Caco-2 (cell line): Measurements from ENCODE around the gene TTC31. TPM values are rescaled to one million over a fixed set of nuclear protein-coding genes. Genes with fewer than 3 reads are reported as not detected.

ENCODE experiments used
- BruUV-seq: library from RNA; stranded (reverse); fragments of 400-500 nt; replicated peaks from 2 replicates; lab custom pipeline; 2021; lab: Mats Ljungman, UMichigan
- CTCF ChIA-PET: fragments of 300-600 bp; sonication (Branson Sonifier 250); formaldehyde crosslinking; loops from one replicate; lab custom pipeline; 2022; ENCODE audit warnings: antibody characterized with exemption; lab: Charles Lee
- POLR2A ChIA-PET: fragments of 300-600 bp; sonication (Branson Sonifier 250); formaldehyde crosslinking; loops from one replicate; lab custom pipeline; 2022; ENCODE audit warnings: antibody characterized with exemption; lab: Charles Lee
- DNase-seq, 2 experiments: peaks; one replicate each; pipeline versions ENCODE4 v3.0.0 to v3.0.0-alpha.2; 2020 to 2022
- H3K27me3 ChIP-seq: replicated peaks from 2 replicates; pipeline ENCODE4 v1.6.0; 2011; ENCODE audit warnings: low read length; ENCODE audit not compliant: control insufficient read depth, insufficient read depth
- H3K36me3 ChIP-seq: 2 replicates; pipeline ENCODE4 v1.5.1; 2011; ENCODE audit warnings: low read length; ENCODE audit not compliant: control insufficient read depth, insufficient read depth
- H3K4me1 ChIP-seq: fragments of 250-450 bp; sonication (Bioruptor Pico); 2 replicates; pipeline ENCODE4 v1.5.1; 2020; ENCODE audit warnings: mild to moderate bottlenecking
- H3K4me3 ChIP-seq: 2 replicates; pipeline ENCODE4 v1.5.1; 2011; ENCODE audit warnings: low read depth, mild to moderate bottlenecking, control low read depth, low read length
- H3K9me3 ChIP-seq: fragments of 250-450 bp; sonication (Bioruptor Pico); 2 replicates; pipeline ENCODE4 v1.5.1; 2020; ENCODE audit warnings: mild to moderate bottlenecking, moderate library complexity
- H3K27ac Mint-ChIP-seq: one replicate; pipeline ENCODE4 v1.8.0; 2022; ENCODE audit warnings: mixed read lengths; ENCODE audit not compliant: unreplicated experiment
- H3K27me3 Mint-ChIP-seq: one replicate; pipeline ENCODE4 v1.8.0; 2022; ENCODE audit warnings: mixed read lengths; ENCODE audit not compliant: insufficient read depth, unreplicated experiment
- H3K36me3 Mint-ChIP-seq: one replicate; pipeline ENCODE4 v1.8.0; 2022; ENCODE audit warnings: mild to moderate bottlenecking, mixed read lengths; ENCODE audit not compliant: insufficient read depth, unreplicated experiment
- H3K4me1 Mint-ChIP-seq: one replicate; pipeline ENCODE4 v1.8.0; 2022; ENCODE audit warnings: low read depth, mixed read lengths; ENCODE audit not compliant: unreplicated experiment
- H3K4me3 Mint-ChIP-seq: one replicate; pipeline ENCODE4 v1.8.0; 2022; ENCODE audit warnings: mild to moderate bottlenecking, moderate library complexity, mixed read lengths; ENCODE audit not compliant: unreplicated experiment
- H3K9me3 Mint-ChIP-seq: one replicate; pipeline ENCODE4 v1.8.0; 2022; ENCODE audit warnings: mixed read lengths; ENCODE audit not compliant: unreplicated experiment
- intact Hi-C: fragments of 100-400 bp; cut with micrococcal nuclease; formaldehyde crosslinking; loops from one replicate; pipeline ENCODE4 v1.10.0; 2022; ENCODE audit not compliant: unreplicated experiment
- total RNA-seq: library from RNA; stranded (reverse); gene quantifications from 2 replicates; pipeline ENCODE4 v1.2.3, GENCODE V29; 2022
- TF ChIP-seq, protein P1 (sequence below), 2 experiments: fragments of 200-600 bp in 1 of 2; IDR thresholded peaks; 1 replicate in 1 of 2; 2 replicates in 1 of 2; pipeline versions ENCODE4 v1.5.1 to v1.8.0; 2011 to 2022; ENCODE audit warnings: antibody characterized with exemption in 1 of 2, control low read depth in 1 of 2, inconsistent platforms in 1 of 2, low read depth in 1 of 2, low read length in 1 of 2, mild to moderate bottlenecking in 1 of 2, moderate library complexity in 1 of 2; ENCODE audit not compliant: insufficient read depth in 1 of 2, severe bottlenecking in 1 of 2, unreplicated experiment in 1 of 2

The TTC31 gene
- total RNA-seq, 1 experiment from 2014 or later = 32.4 TPM

DNA sequence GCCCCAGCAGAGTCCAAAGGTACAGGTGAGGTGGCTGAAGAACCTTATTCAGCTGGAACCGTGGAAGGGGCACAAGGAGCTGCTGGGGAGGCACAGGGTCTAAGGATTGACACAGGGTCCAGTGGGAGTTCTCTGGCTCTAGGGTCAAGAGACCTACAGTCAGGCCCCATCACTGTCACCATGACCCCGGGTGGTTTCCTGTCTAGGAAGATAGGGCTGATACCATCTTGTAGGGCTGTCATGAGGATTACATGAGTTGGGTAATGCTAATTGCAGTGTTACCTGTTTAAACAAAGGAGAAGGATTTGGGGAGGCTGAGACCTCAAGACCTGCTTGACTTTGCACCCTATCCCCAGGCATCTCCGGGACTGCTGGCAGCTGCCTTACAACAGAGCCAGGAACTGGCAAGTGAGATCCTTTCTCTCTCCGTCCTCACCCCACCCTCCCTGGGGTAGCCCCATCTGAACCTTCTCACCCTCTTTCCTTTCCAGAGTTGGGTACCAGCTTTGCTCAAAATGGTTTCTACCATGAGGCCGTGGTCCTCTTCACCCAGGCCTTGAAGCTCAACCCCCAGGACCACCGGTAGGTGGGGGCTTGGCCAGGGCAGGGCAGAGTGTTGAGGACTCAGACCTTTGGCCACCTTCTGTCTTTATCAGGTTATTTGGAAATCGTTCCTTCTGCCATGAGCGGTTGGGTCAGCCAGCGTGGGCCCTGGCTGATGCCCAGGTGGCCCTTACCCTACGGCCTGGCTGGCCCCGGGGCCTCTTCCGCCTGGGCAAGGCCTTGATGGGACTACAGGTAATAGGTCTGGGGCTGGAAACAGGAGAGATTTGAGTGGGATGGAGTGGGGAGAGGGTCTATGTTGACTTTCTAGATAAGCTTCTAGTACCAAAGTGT, 9.0 kb downstream of the TTC31 start:
- Mint-ChIP-seq H3K36me3 (peaks cover 31% of the 10 kb centered on the region), H3K27ac (no peak overlapping the region), H3K4me1 (peaks cover 13% of the 10 kb centered on the region), H3K4me3 (no peak overlapping the region), H3K9me3 (no peaks in the 10 kb centered on the region), H3K27me3 (no peaks in the 10 kb centered on the region)
- H3K27me3 ChIP-seq = no peaks in the 10 kb centered on the region
- intact Hi-C loops = no loop called here
- POLR2A ChIA-PET = no interaction called here
- no TSS peak for BruUV-seq
- CTCF ChIA-PET = no interaction called here
- TF ChIP-seq, protein P1, sequence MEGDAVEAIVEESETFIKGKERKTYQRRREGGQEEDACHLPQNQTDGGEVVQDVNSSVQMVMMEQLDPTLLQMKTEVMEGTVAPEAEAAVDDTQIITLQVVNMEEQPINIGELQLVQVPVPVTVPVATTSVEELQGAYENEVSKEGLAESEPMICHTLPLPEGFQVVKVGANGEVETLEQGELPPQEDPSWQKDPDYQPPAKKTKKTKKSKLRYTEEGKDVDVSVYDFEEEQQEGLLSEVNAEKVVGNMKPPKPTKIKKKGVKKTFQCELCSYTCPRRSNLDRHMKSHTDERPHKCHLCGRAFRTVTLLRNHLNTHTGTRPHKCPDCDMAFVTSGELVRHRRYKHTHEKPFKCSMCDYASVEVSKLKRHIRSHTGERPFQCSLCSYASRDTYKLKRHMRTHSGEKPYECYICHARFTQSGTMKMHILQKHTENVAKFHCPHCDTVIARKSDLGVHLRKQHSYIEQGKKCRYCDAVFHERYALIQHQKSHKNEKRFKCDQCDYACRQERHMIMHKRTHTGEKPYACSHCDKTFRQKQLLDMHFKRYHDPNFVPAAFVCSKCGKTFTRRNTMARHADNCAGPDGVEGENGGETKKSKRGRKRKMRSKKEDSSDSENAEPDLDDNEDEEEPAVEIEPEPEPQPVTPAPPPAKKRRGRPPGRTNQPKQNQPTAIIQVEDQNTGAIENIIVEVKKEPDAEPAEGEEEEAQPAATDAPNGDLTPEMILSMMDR (IDR thresholded peaks at IDR 0.05; ENCODE audit: insufficient read depth in 1 of 2, low read depth in 1 of 2, low read length in 1 of 2, severe bottlenecking in 1 of 2, unreplicated experiment in 1 of 2) = no peak
- H3K9me3 ChIP-seq = no peaks in the 10 kb centered on the region
- H3K4me3 ChIP-seq = no peak overlapping the region
- DNase-seq = no peak
- H3K4me1 ChIP-seq = peaks cover 37% of the 10 kb centered on the region
- peaks cover 3% of the 10 kb centered on the region; the same call in 1 of the 2 replicates for H3K36me3 ChIP-seq

DNA sequence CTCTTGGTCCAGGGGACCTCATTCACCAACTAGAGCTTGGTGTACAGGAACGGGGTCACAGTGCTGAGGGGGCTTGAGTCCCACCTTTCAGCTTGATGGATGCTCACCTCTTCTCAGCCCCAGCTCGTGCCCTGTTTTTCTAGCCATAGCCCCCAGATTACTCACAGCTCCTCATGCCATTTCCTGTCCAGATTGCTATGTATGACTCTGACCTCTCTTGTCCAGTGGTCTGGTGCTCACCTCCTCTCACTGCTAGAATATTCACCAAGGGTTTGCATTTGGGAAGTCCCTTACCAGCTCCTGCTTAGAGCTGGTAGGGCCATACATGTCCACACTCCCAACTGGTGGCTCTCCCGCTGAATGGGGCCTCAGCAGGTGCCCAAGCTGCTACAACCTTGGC, 10.7 kb downstream of the TTC31 start:
- no peaks in the 10 kb centered on the region for H3K9me3 ChIP-seq
- BruUV-seq = no TSS peak
- Mint-ChIP-seq H3K9me3 (no peaks in the 10 kb centered on the region), H3K4me1 (peaks cover 10% of the 10 kb centered on the region), H3K27ac (no peak overlapping the region), H3K4me3 (no peak overlapping the region), H3K36me3 (peaks cover 42% of the 10 kb centered on the region), H3K27me3 (no peaks in the 10 kb centered on the region)
- no peak for DNase-seq
- H3K27me3 ChIP-seq = no peaks in the 10 kb centered on the region
- H3K4me1 ChIP-seq = peaks cover 41% of the 10 kb centered on the region
- CTCF ChIA-PET = interaction anchor here (0.6 kb wide), 1 partner anchor 11 kb away, joined by 3 read pairs; the partner anchor contains the start of genes CCDC142 and TTC31
- no peak overlapping the region for H3K4me3 ChIP-seq
- POLR2A ChIA-PET = interaction anchor here (1.2 kb wide), 1 partner anchor 51 kb away, joined by 4 read pairs; no protein-coding TSS in a partner anchor
- H3K36me3 ChIP-seq = peaks cover 3% of the 10 kb centered on the region; the same call in 1 of the 2 replicates
- intact Hi-C loops = no loop called here
- TF ChIP-seq, protein P1 (IDR thresholded peaks at IDR 0.05; ENCODE audit: insufficient read depth in 1 of 2, low read depth in 1 of 2, low read length in 1 of 2, severe bottlenecking in 1 of 2, unreplicated experiment in 1 of 2) = no peak

DNA sequence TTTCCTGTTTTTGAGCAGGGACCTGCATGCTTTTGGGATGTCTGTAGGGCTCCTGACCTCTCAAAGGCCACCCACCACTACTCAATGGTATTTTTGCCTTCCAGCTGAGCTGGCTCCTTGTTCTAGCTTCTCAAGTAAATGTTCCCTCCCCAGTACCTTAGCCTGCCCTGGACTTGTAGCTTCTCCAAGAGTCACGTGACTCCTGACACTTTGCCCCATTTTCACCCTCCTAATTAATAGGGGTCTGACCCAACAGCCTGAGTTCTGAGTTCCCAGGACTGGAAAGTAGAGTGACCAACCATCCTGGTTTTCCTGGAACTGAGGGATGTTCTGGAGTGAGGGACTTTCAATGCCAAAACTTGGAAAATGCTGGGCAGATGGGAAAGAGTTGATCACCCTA, 12.6 kb downstream of the TTC31 start:
- no TSS peak for BruUV-seq
- ChIA-PET CTCF (no interaction called here), POLR2A (interaction anchor here (0.9 kb wide), 1 partner anchor 37 kb away, joined by 3 read pairs; the partner anchor contains the start of gene WBP1)
- no peak for DNase-seq
- no peak overlapping the region for H3K4me3 ChIP-seq
- no peaks in the 10 kb centered on the region for H3K9me3 Mint-ChIP-seq
- intact Hi-C loops = no loop called here
- no peak overlapping the region for H3K27ac Mint-ChIP-seq
- no peaks in the 10 kb centered on the region for H3K9me3 ChIP-seq
- H3K27me3 ChIP-seq = no peaks in the 10 kb centered on the region
- H3K36me3 Mint-ChIP-seq = peaks cover 44% of the 10 kb centered on the region
- TF ChIP-seq, protein P1 (IDR thresholded peaks at IDR 0.05; ENCODE audit: insufficient read depth in 1 of 2, low read depth in 1 of 2, low read length in 1 of 2, severe bottlenecking in 1 of 2, unreplicated experiment in 1 of 2) = no peak
- peaks cover 3% of the 10 kb centered on the region; the same call in 1 of the 2 replicates for H3K36me3 ChIP-seq
- H3K27me3 Mint-ChIP-seq = no peaks in the 10 kb centered on the region
- H3K4me1 Mint-ChIP-seq = no peaks in the 10 kb centered on the region
- H3K4me1 ChIP-seq = peaks cover 35% of the 10 kb centered on the region
- no peak overlapping the region for H3K4me3 Mint-ChIP-seq
